GM18909 (cell line): ENCODE measurements around the gene MAN1B1.

Experiments used
- ATAC-seq: cut with Tn5 transposase; IDR thresholded peaks from one replicate; pipeline ENCODE4 v1.9.1; 2021; ENCODE audit warnings: mild to moderate bottlenecking; ENCODE audit not compliant: unreplicated experiment, poor library complexity

MAN1B1 gene

DNA sequence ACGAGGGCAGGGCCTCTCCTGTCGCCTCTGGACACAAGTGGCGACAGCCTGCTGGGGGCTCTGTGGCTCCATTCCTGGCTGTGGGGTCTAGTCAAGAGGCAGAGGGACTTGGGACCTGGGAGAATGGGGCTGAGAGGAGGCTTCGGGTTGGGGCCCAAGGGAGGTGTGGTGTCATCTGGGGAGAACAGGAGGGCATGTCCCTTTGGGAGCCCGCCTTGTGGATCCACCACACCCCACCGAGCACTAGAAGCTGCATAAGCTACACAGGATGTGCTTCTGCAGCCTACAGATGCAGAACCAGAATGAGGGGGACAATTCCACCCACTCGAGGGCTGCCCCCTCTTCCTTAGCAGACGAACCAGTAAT lies 3.9 kb upstream of the MAN1B1 start:
- ATAC-seq, result no peak

- no peak for ATAC-seq
Observed at GRCh38 chr9:137083394-137084004, 3.3 kb upstream of the MAN1B1 start.

GRCh38 chr9:137084526-137084925 lies 2.3 kb upstream of the MAN1B1 start:
- no peak for ATAC-seq

- peak; percentile 12 for ATAC-seq
Observed at GRCh38 chr9:137085920-137086530, 760 bp upstream of the MAN1B1 start.

DNA sequence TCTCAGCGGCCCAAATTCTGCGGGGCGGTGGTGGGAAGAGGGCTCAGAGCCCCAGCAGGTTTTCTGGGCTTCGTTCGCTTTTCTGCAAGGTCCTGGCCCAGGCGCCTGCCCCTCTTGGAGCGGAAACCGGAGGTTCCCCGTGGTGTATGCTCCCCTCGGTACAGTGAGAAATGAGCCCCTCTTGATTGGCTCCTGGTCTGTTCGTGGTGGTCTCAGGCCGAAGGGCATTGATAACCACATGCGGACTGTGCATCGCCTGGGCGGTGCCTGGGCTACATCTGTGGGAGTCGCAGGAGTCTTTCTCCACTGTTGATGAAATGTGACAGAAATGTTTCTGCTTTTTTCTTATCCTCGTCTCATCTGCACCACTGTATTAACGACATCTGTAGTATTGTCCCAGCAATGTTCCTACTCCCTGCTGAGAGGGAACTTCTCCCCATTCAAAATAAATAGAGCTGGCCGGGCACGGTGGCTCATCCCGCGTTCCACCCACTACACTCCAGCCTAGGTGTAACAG lies 682 bp downstream of the MAN1B1 start:
- no peak for ATAC-seq

GRCh38 chr9:137088121-137088520 lies 1.3 kb downstream of the MAN1B1 start:
- no peak for ATAC-seq

GRCh38 chr9:137089232-137089947 lies 2.6 kb downstream of the MAN1B1 start:
- no peak for ATAC-seq

DNA sequence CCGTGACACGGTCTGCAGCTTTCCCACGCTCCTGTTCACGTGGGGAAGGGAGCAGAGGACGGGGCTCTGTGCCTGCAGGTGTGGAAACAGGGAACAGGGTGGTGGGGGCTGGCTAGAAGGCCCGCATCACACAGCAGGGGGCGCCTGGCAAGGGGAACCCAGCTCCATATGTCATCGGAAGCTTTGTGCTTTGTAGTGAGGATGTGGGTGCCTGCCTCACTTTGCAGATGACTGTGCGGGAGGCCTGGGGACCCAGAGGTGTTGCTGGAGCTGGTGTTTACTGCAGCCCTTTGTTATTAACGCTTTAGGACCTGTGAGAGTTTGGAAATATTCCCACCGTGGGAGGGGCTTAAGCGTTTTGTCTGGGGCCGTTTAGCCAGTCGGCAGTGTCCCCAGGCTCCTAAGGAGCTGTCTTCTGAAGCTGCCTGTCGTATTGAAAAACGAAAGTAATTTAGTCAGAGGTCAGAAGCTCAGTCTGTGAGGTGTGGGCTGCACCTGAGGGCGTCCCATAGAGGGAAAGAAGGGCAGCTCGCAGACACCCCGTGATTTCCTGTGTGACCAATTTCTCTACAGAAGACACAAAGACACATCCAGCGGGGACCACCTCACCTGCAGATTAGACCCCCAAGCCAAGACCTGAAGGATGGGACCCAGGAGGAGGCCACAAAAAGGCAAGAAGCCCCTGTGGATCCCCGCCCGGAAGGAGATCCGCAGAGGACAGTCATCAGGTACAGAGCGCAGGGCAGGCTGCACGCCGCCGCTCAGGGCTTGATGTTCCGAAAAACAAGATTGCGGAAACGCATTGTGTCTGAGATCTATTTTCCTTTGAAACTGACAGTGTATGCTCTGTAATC lies 9.1 kb downstream of the MAN1B1 start:
- ATAC-seq, result peak; percentile 79

GRCh38 chr9:137096785-137097546 lies 10.2 kb downstream of the MAN1B1 start:
- ATAC-seq, result no peak

- no peak for ATAC-seq
Observed at GRCh38 chr9:137097761-137098462, 11.1 kb downstream of the MAN1B1 start.

- no peak for ATAC-seq
Observed at GRCh38 chr9:137099231-137099630, 12.4 kb downstream of the MAN1B1 start.

GRCh38 chr9:137103206-137103999 lies 16.6 kb downstream of the MAN1B1 start:
- ATAC-seq, result no peak

GRCh38 chr9:137105814-137106661 lies 19.3 kb downstream of the MAN1B1 start:
- no peak for ATAC-seq

- no peak for ATAC-seq
Observed at GRCh38 chr9:137106662-137107250, 20.0 kb downstream of the MAN1B1 start.

- no peak for ATAC-seq
Observed at GRCh38 chr9:137107312-137107921, 20.6 kb downstream of the MAN1B1 start.

GRCh38 chr9:137107982-137108381 lies 21.2 kb downstream of the MAN1B1 start:
- ATAC-seq, result no peak
